Measurements from ENCODE around the gene TOMM7. TPM values are rescaled to one million over a fixed set of nuclear protein-coding genes. Genes with fewer than 3 reads are reported as not detected.
A peak's percentile ranks its signal among the peaks of the same experiment; 100 is the strongest.

The TOMM7 gene
- total RNA-seq, 1 experiment from 2014 or later: 295 TPM

DNA sequence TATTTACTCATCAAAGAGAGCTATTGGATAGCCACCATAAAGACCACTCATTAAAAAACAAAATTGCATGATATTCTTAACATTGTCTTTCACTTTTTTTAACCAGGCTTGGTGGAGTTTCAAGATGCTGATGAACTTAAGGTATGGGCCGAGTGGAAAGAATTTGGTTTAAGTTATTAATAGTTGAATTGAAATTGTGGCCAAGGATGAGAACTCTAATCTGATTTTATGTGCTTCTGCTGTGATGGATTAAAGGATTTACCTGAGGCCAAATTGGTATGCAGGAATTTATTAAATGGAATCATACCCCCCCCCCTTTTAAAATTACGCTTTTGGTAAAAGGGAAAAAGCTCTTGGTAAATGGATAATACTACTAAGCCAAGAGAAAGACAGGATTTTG, 33.8 kb upstream of the TOMM7 start:
- in situ Hi-C loops (cut with HindIII; ENCODE audit: low pct_unique_long_range_greater_than_20kb, low sequenced_read_pairs) (no loop called here), intact Hi-C loops (cut with micrococcal nuclease; ENCODE audit: unreplicated experiment) (no loop called here)
- H3K4me1 ChIP-seq (ENCODE audit: control insufficient read depth, insufficient read depth, low read length): peaks cover 36% of the 10 kb centered on the region
- no peak for DNase-seq (ENCODE audit: low read depth, low spot score)
- POLR2A ChIA-PET: interaction anchor here (0.6 kb wide), 2 partner anchors 129 to 1487 kb away, joined by 3 read pairs; partner anchors contain the start of gene IL6
- H3K27ac ChIP-seq (ENCODE audit: low read length): peak overlapping the region; percentile 98
- no peak overlapping the region; a peak in 1 of 4 replicates for H3K4me3 ChIP-seq (ENCODE audit: low read depth in 2 of 2, low read length in 2 of 2)
- H3K9me3 ChIP-seq (ENCODE audit: control insufficient read depth, insufficient read depth, low read depth, low read length): no peaks in the 10 kb centered on the region
- H3K27me3 ChIP-seq (ENCODE audit: control insufficient read depth, insufficient read depth, low read length): no peaks in the 10 kb centered on the region
- CTCF ChIA-PET: no interaction called here
- peaks cover 16% of the 10 kb centered on the region for H3K36me3 ChIP-seq (ENCODE audit: control insufficient read depth, insufficient read depth, low read length)
- no peak for TF ChIP-seq SIN3A (IDR thresholded peaks at IDR 0.05; ENCODE audit: borderline replicate concordance, insufficient read depth, low read depth, low read length)
- TF ChIP-seq, protein P1, sequence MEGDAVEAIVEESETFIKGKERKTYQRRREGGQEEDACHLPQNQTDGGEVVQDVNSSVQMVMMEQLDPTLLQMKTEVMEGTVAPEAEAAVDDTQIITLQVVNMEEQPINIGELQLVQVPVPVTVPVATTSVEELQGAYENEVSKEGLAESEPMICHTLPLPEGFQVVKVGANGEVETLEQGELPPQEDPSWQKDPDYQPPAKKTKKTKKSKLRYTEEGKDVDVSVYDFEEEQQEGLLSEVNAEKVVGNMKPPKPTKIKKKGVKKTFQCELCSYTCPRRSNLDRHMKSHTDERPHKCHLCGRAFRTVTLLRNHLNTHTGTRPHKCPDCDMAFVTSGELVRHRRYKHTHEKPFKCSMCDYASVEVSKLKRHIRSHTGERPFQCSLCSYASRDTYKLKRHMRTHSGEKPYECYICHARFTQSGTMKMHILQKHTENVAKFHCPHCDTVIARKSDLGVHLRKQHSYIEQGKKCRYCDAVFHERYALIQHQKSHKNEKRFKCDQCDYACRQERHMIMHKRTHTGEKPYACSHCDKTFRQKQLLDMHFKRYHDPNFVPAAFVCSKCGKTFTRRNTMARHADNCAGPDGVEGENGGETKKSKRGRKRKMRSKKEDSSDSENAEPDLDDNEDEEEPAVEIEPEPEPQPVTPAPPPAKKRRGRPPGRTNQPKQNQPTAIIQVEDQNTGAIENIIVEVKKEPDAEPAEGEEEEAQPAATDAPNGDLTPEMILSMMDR (IDR thresholded peaks at IDR 0.05): no peak
- TF ChIP-seq POLR2AphosphoS5 (IDR thresholded peaks at IDR 0.05; ENCODE audit: low read depth, low read length): no peak
- no peak for TF ChIP-seq TCF7L2 (IDR thresholded peaks at IDR 0.05; ENCODE audit: low read depth, low read length)
- no peak for TF ChIP-seq REST (IDR thresholded peaks at IDR 0.05; ENCODE audit: insufficient read depth in 1 of 2, low read depth in 2 of 2, low read length in 1 of 2)
- BruUV-seq (replicated peaks): no TSS peak
- no peak for ATAC-seq

DNA sequence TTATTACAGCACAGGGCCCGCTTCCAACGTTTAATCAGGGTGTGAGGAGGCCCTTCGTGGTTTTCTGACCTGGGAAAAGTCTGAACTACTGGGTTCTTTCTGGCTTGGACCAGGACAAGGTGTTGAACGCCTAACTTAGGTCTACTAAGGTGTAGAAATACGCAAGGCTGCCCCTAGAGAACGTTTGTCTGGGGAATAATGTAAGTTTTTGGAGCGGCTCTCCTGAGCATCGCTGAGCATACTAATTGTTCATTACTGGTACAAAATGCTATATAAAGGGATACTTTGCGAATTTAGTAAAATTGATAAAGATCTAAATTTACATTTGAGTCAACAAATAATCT, 32.4 kb upstream of the TOMM7 start:
- H3K9me3 ChIP-seq (ENCODE audit: control insufficient read depth, insufficient read depth, low read depth, low read length): no peaks in the 10 kb centered on the region
- peaks cover 36% of the 10 kb centered on the region for H3K4me1 ChIP-seq (ENCODE audit: control insufficient read depth, insufficient read depth, low read length)
- peak overlapping the region; percentile 98 for H3K27ac ChIP-seq (ENCODE audit: low read length)
- ChIA-PET POLR2A (no interaction called here), CTCF (no interaction called here)
- DNase-seq (ENCODE audit: low read depth, low spot score) (no peak), ATAC-seq (no peak)
- no peaks in the 10 kb centered on the region for H3K27me3 ChIP-seq (ENCODE audit: control insufficient read depth, insufficient read depth, low read length)
- intact Hi-C loops (cut with micrococcal nuclease; ENCODE audit: unreplicated experiment) (no loop called here), in situ Hi-C loops (cut with HindIII; ENCODE audit: low pct_unique_long_range_greater_than_20kb, low sequenced_read_pairs) (no loop called here)
- BruUV-seq (replicated peaks): no TSS peak
- TF ChIP-seq SIN3A (IDR thresholded peaks at IDR 0.05; ENCODE audit: borderline replicate concordance, insufficient read depth, low read depth, low read length) (no peak), REST (IDR thresholded peaks at IDR 0.05; ENCODE audit: insufficient read depth in 1 of 2, low read depth in 2 of 2, low read length in 1 of 2) (no peak), POLR2AphosphoS5 (IDR thresholded peaks at IDR 0.05; ENCODE audit: low read depth, low read length) (no peak), TCF7L2 (IDR thresholded peaks at IDR 0.05; ENCODE audit: low read depth, low read length) (no peak)
- TF ChIP-seq, protein P1 (IDR thresholded peaks at IDR 0.05): no peak
- peak overlapping the region; percentile 86 to 97 for H3K4me3 ChIP-seq (ENCODE audit: low read depth in 2 of 2, low read length in 2 of 2)
- H3K36me3 ChIP-seq (ENCODE audit: control insufficient read depth, insufficient read depth, low read length): peaks cover 16% of the 10 kb centered on the region

Data from Panc1 (cell line).